Breast epithelium (tissue), 4 donors: Measurements from ENCODE around the gene TDRD12. TPM values are rescaled to one million over a fixed set of nuclear protein-coding genes. Genes with fewer than 3 reads are reported as not detected.
"Not testable (repeated sequence)": the region's sequence is repeated elsewhere in the genome, so short reads cannot be mapped to it uniquely, and the experiment has no call there.

Experiments
- DNase-seq, 2 donors: peaks; one replicate each; pipeline ENCODE4 v3.0.0-alpha.2; 2019; ENCODE audit warnings: low spot score in 2 of 2
- H3K27ac ChIP-seq, 2 donors: fragments of 200-600 bp; sonication (generic) in 1 of 2; one replicate each; pipeline ENCODE4 v1.5.1; 2016 to 2019; ENCODE audit warnings: mild to moderate bottlenecking in 1 of 2
- H3K27me3 ChIP-seq, 2 donors: fragments of 200-600 bp; sonication (generic) in 1 of 2; one replicate each; pipeline versions ENCODE4 v1.5.1 to v1.6.0; 2017 to 2019; ENCODE audit warnings: control low read depth in 1 of 2, mild to moderate bottlenecking in 1 of 2
- H3K36me3 ChIP-seq: fragments of 200-600 bp; one replicate; pipeline ENCODE4 v1.5.1; 2019
- H3K4me1 ChIP-seq, 2 donors: fragments of 200-600 bp; sonication (generic); one replicate each; pipeline ENCODE4 v1.5.1; 2016 to 2019; ENCODE audit warnings: control low read depth in 1 of 2
- H3K4me3 ChIP-seq, 3 donors: fragments of 200-600 bp; sonication (generic); 1 replicate in 2 of 3; 2 replicates in 1 of 3; pipeline ENCODE4 v1.5.1; 2016 to 2019; ENCODE audit warnings: mild to moderate bottlenecking in 3 of 3, moderate library complexity in 2 of 3
- H3K9me3 ChIP-seq, 2 donors: fragments of 200-600 bp; sonication (generic) in 1 of 2; one replicate each; pipeline ENCODE4 v1.5.1; 2016 to 2019; ENCODE audit warnings: control low read depth in 1 of 2
- POLR2A ChIP-seq: fragments of 450-650 bp; IDR thresholded peaks from one replicate; pipeline ENCODE4 v1.6.1; 2016; ENCODE audit warnings: antibody characterized with exemption, mild to moderate bottlenecking, moderate library complexity
- POLR2AphosphoS5 ChIP-seq, 3 donors: sonication (generic); formaldehyde crosslinking; IDR thresholded peaks; one replicate each; pipeline ENCODE4 v1.6.1; 2017; ENCODE audit warnings: antibody characterized with exemption in 3 of 3
- intact Hi-C: fragments of 100-400 bp; cut with DNase I; formaldehyde crosslinking; loops from one replicate; pipeline ENCODE4 v1.15.1; 2023; ENCODE audit warnings: low total_unique reads
- total RNA-seq, 3 donors: library from RNA; depleted of rRNA; stranded (reverse); fragments of >200 nt; gene quantifications; one replicate each; pipeline ENCODE4 v1.1.0, GENCODE V29; 2016
- TF ChIP-seq, protein P1 (sequence below), 3 donors: fragments of 450-650 bp; IDR thresholded peaks; one replicate each; pipeline ENCODE4 v1.5.1; 2016 to 2017; ENCODE audit warnings: antibody characterized with exemption in 3 of 3, mild to moderate bottlenecking in 3 of 3, moderate library complexity in 3 of 3

The TDRD12 gene
- total RNA-seq, 3 donors from 2014 or later: 2.0 to 2.3 TPM; not detected in 1

DNA sequence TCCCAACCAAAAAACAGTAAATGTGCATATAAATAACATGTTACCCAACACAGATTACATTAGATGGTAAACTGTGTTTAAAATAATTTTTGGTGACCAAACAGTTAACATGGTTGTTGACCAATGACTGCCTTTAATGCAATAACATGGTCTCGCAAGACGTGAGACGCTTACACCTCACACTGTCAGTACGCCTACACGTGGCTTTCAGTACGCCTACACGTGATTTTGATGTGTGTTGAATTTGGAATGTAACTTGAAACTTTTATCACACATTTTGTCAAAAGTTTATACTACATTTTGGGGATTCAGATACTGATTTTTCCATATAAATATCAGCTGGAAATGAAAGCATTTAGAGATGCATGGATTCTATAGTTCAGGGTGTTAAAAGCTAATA lies 118.0 kb downstream of the TDRD12 start:
- no peaks in the 10 kb centered on the region for H3K36me3 ChIP-seq
- no peaks in the 10 kb centered on the region for H3K4me1 ChIP-seq
- H3K27me3 ChIP-seq: no peaks in the 10 kb centered on the region
- H3K9me3 ChIP-seq: peaks cover 10 to 17% of the 10 kb centered on the region in 2 donors
- no peak for DNase-seq
- no peak overlapping the region for H3K4me3 ChIP-seq
- intact Hi-C loops: no loop called here
- H3K27ac ChIP-seq: no peak overlapping the region
- TF ChIP-seq, protein P1, sequence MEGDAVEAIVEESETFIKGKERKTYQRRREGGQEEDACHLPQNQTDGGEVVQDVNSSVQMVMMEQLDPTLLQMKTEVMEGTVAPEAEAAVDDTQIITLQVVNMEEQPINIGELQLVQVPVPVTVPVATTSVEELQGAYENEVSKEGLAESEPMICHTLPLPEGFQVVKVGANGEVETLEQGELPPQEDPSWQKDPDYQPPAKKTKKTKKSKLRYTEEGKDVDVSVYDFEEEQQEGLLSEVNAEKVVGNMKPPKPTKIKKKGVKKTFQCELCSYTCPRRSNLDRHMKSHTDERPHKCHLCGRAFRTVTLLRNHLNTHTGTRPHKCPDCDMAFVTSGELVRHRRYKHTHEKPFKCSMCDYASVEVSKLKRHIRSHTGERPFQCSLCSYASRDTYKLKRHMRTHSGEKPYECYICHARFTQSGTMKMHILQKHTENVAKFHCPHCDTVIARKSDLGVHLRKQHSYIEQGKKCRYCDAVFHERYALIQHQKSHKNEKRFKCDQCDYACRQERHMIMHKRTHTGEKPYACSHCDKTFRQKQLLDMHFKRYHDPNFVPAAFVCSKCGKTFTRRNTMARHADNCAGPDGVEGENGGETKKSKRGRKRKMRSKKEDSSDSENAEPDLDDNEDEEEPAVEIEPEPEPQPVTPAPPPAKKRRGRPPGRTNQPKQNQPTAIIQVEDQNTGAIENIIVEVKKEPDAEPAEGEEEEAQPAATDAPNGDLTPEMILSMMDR (IDR thresholded peaks at IDR 0.05): no peak
- TF ChIP-seq POLR2A (no peak), POLR2AphosphoS5 (IDR thresholded peaks at IDR 0.05) (no peak)

DNA sequence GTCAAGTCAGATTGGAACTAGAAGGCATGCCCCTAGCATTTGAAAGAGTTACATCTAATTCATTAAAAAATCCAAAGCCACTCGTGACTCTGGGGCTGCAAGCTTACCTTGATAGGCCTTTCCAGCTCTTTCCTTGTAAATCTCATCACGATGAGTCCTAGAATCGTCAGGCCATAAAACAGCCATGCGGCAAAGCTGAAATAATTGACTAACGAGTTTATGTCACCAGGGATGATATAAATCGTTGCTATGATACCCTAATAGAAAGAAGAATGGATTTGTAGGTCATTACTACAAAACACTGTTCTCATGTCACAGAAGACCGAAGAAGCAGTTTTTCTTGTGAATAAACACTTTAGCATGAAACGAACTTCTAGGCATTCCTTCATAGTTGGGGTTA lies 122.5 kb downstream of the TDRD12 start:
- intact Hi-C loops: no loop called here
- H3K9me3 ChIP-seq: peaks cover 10 to 17% of the 10 kb centered on the region in 2 donors
- no peaks in the 10 kb centered on the region for H3K36me3 ChIP-seq
- TF ChIP-seq, protein P1 (IDR thresholded peaks at IDR 0.05): no peak
- TF ChIP-seq POLR2AphosphoS5 (IDR thresholded peaks at IDR 0.05) (no peak), POLR2A (no peak)
- no peaks in the 10 kb centered on the region for H3K4me1 ChIP-seq
- H3K27ac ChIP-seq: no peak overlapping the region
- H3K27me3 ChIP-seq: no peaks in the 10 kb centered on the region
- DNase-seq: no peak
- H3K4me3 ChIP-seq: no peak overlapping the region

DNA sequence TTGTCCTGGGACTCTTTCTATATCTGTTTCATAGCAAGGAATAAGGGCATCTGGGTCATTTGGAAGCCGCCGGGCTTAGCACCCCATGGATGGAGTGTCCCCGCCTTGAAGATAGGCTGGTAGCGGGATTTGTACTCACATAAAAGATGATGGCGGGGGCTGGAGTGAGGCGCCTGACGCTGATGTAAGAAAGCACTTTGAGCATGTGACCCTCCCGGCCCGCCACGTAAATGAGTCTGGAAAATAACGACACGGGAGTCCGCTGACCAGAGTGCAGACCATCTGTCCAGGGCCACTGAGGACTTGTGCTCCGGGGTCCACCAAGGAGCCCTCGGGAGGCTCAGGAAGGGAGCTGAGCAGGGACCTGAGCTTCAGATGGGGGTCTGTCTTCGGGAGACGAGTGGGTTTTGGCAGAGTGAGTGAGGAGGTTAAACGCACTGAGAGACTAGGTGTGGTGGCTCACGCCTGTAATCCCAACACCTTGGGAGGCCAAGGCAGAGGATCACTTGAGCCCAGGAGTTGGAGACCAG lies 124.2 kb downstream of the TDRD12 start:
- TF ChIP-seq POLR2A (no peak), POLR2AphosphoS5 (IDR thresholded peaks at IDR 0.05) (no peak)
- TF ChIP-seq, protein P1 (IDR thresholded peaks at IDR 0.05): no peak
- Histone ChIP-seq H3K4me1 (no peaks in the 10 kb centered on the region), H3K27me3 (no peaks in the 10 kb centered on the region), H3K4me3 (no peak overlapping the region), H3K27ac (no peak overlapping the region), H3K9me3 (peaks cover 10 to 17% of the 10 kb centered on the region in 2 donors), H3K36me3 (no peaks in the 10 kb centered on the region)
- DNase-seq: no peak
- intact Hi-C loops: no loop called here

DNA sequence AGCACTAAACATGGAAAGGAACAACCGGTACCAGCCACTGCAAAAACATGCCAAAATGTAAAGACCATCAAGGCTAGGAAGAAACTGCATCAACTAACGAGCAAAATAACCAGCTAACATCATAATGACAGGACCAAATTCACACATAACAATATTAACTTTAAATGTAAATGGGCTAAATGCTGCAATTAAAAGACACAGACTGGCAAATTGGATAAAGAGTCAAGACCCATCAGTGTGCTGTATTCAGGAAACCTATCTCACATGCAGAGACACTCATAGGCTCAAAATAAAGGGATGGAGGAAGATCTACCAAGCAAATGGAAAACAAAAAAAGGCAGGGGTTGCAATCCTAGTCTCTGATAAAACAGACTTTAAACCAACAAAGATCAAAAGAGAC lies 128.5 kb downstream of the TDRD12 start:
- intact Hi-C loops: not testable (repeated sequence)

DNA sequence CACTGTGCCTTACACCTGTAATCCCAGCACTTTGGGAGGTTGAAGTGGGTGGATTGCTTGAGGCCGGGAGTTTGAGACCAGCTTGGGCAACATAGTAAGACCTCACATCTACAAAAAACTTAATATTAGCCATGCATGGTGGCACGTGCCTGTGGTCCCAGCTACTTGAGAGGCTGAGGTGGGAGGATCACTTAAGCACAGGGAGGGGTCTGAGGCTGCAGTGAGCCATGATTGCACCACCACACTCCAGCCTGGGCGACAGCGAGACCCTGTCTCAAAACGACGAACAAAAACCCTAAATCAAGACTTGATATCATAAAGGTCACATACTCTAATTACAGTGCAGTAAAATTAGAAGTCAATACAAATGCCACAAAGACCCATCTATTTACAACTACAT lies 132.6 kb downstream of the TDRD12 start:
- Histone ChIP-seq H3K9me3 (no peaks in the 10 kb centered on the region), H3K27ac (no peak overlapping the region), H3K36me3 (no peaks in the 10 kb centered on the region), H3K27me3 (no peaks in the 10 kb centered on the region), H3K4me3 (no peak overlapping the region), H3K4me1 (no peaks in the 10 kb centered on the region)
- intact Hi-C loops: no loop called here
- TF ChIP-seq POLR2AphosphoS5 (IDR thresholded peaks at IDR 0.05): no peak
- TF ChIP-seq, protein P1 (IDR thresholded peaks at IDR 0.05): no peak
- no peak for TF ChIP-seq POLR2A
- DNase-seq: no peak

More for the DNA sequence above, 128.5 kb downstream of the TDRD12 start:
- not testable (repeated sequence) for H3K4me3 ChIP-seq, H3K4me1 ChIP-seq, H3K9me3 ChIP-seq, H3K27ac ChIP-seq, H3K27me3 ChIP-seq, DNase-seq, H3K36me3 ChIP-seq

DNA sequence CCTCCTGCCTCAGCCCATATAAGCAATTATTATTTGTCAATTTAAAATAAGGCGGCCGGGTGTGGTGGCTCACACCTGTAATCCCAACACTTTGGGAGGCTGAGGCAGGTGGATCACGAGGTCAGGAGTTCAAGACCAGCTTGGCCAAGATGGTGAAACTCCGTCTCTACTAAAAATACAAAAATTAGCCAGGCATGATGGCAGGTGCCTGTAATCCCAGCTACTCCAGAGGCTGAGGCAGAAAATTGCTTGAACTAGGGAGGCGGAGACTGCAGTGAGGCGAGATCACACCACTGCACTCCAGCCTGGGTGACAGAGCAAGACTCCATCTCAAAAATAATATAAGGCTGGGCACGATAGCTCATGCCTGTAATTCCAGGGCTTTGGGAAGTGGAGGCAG lies 137.3 kb downstream of the TDRD12 start:
- H3K36me3 ChIP-seq, H3K9me3 ChIP-seq, DNase-seq, H3K4me1 ChIP-seq, H3K27ac ChIP-seq, intact Hi-C loops, H3K4me3 ChIP-seq, H3K27me3 ChIP-seq: not testable (repeated sequence)
